ENCODE measurements around the gene ASIC2. TPM values are rescaled to one million over a fixed set of nuclear protein-coding genes. Genes with fewer than 3 reads are reported as not detected.

Gene ASIC2
- total RNA-seq, 2 donors from 2014 or later = 3.0 to 3.3 TPM

GRCh38 chr17:33019161-33019890 is 273.8 kb downstream of the ASIC2 start:
- Mint-ChIP-seq H3K27ac (no peak overlapping the region), H3K9me3 (no peaks in the 10 kb centered on the region), H3K27me3 (ENCODE audit: insufficient read depth) (peaks cover 9% of the 10 kb centered on the region), H3K4me1 (peaks cover 7% of the 10 kb centered on the region), H3K4me3 (no peak overlapping the region), H3K36me3 (ENCODE audit: low read depth) (no peaks in the 10 kb centered on the region)
- H3K27me3 ChIP-seq (ENCODE audit: control insufficient read depth, insufficient read depth, low read length, poor library complexity, severe bottlenecking) = peaks cover 6% of the 10 kb centered on the region
- H3K9me3 ChIP-seq (ENCODE audit: control insufficient read depth, low read length) = no peaks in the 10 kb centered on the region
- no peak for DNase-seq
- H3K27ac ChIP-seq (ENCODE audit: low read depth, low read length) = no peak overlapping the region
- no peak for TF ChIP-seq CTCF (conservative IDR thresholded peaks at IDR 0.05)
- H3K4me3 ChIP-seq (ENCODE audit: low read length) = no peak overlapping the region
- H3K9ac ChIP-seq (ENCODE audit: extremely low read depth, low read length, poor library complexity, severe bottlenecking) = no peak overlapping the region
- WGBS, 2 experiments (ENCODE audit: insufficient coverage in 1 of 2, insufficient read length in 1 of 2) = 86 to 97% methylated on average over 11 to 17 of the region's 17 CpGs
- H3K36me3 ChIP-seq (ENCODE audit: control insufficient read depth, insufficient read depth, low read length) = no peaks in the 10 kb centered on the region
- H3K4me1 ChIP-seq (ENCODE audit: control insufficient read depth, insufficient read depth, low read length) = no peaks in the 10 kb centered on the region

- H3K27me3 Mint-ChIP-seq (ENCODE audit: insufficient read depth) = peaks cover 10% of the 10 kb centered on the region
- Histone ChIP-seq H3K9ac (ENCODE audit: extremely low read depth, low read length, poor library complexity, severe bottlenecking) (no peak overlapping the region), H3K36me3 (ENCODE audit: control insufficient read depth, insufficient read depth, low read length) (no peaks in the 10 kb centered on the region), H3K27ac (ENCODE audit: low read depth, low read length) (no peak overlapping the region), H3K9me3 (ENCODE audit: control insufficient read depth, low read length) (no peaks in the 10 kb centered on the region), H3K4me1 (ENCODE audit: control insufficient read depth, insufficient read depth, low read length) (no peaks in the 10 kb centered on the region), H3K4me3 (ENCODE audit: low read length) (no peak overlapping the region), H3K27me3 (ENCODE audit: control insufficient read depth, insufficient read depth, low read length, poor library complexity, severe bottlenecking) (peaks cover 6% of the 10 kb centered on the region)
- no peaks in the 10 kb centered on the region for H3K36me3 Mint-ChIP-seq (ENCODE audit: low read depth)
- DNase-seq = peak; percentile 21
- H3K27ac Mint-ChIP-seq = no peak overlapping the region
- H3K4me1 Mint-ChIP-seq = peaks cover 2% of the 10 kb centered on the region
- TF ChIP-seq CTCF (conservative IDR thresholded peaks at IDR 0.05) = no peak
- WGBS, 2 experiments (ENCODE audit: insufficient coverage in 1 of 2, insufficient read length in 1 of 2) = 85% methylated on average over 5 of the region's 5 CpGs; no CpG with 5 or more reads in 1 of the 2 experiments
- H3K9me3 Mint-ChIP-seq = no peaks in the 10 kb centered on the region
- H3K4me3 Mint-ChIP-seq = no peak overlapping the region
These were observed 275.7 kb downstream of the ASIC2 start for GRCh38 chr17:33017366-33017765.

- Histone ChIP-seq H3K4me1 (ENCODE audit: control insufficient read depth, insufficient read depth, low read length) (no peaks in the 10 kb centered on the region), H3K27me3 (ENCODE audit: control insufficient read depth, insufficient read depth, low read length, poor library complexity, severe bottlenecking) (peaks cover 6% of the 10 kb centered on the region), H3K36me3 (ENCODE audit: control insufficient read depth, insufficient read depth, low read length) (no peaks in the 10 kb centered on the region), H3K27ac (ENCODE audit: low read depth, low read length) (no peak overlapping the region), H3K9ac (ENCODE audit: extremely low read depth, low read length, poor library complexity, severe bottlenecking) (no peak overlapping the region), H3K4me3 (ENCODE audit: low read length) (no peak overlapping the region), H3K9me3 (ENCODE audit: control insufficient read depth, low read length) (no peaks in the 10 kb centered on the region)
- H3K27me3 Mint-ChIP-seq (ENCODE audit: insufficient read depth) = peaks cover 15% of the 10 kb centered on the region
- peak; percentile 71 for DNase-seq
- H3K4me1 Mint-ChIP-seq = peaks cover 5% of the 10 kb centered on the region
- peak; percentile 47 for TF ChIP-seq CTCF (conservative IDR thresholded peaks at IDR 0.05)
- 87 to 91% methylated on average over 4 to 6 of the region's 6 CpGs for WGBS, 2 experiments (ENCODE audit: insufficient coverage in 1 of 2, insufficient read length in 1 of 2)
- H3K9me3 Mint-ChIP-seq = no peaks in the 10 kb centered on the region
- no peak overlapping the region for H3K27ac Mint-ChIP-seq
- no peaks in the 10 kb centered on the region for H3K36me3 Mint-ChIP-seq (ENCODE audit: low read depth)
- H3K4me3 Mint-ChIP-seq = no peak overlapping the region
These were observed 276.2 kb downstream of the ASIC2 start for GRCh38 chr17:33016920-33017319.

Data from endodermal cell (in vitro differentiated cells).